SHP77 (cell line): Measurements from ENCODE around the gene MYO9B.

Experiments used
- DNase-seq, 2 experiments: peaks; one replicate each; lab custom pipeline; 2025; lab: John Stamatoyannopoulos, UW

MYO9B gene

GRCh38 chr19:17060802-17061201, 14.8 kb upstream of the MYO9B start:
- DNase-seq: no peak

- DNase-seq: no peak
Observed at GRCh38 chr19:17061205-17061604, 14.4 kb upstream of the MYO9B start.

GRCh38 chr19:17061691-17062090, 13.9 kb upstream of the MYO9B start:
- DNase-seq: no peak

- no peak for DNase-seq
Observed at GRCh38 chr19:17063428-17063827, 12.1 kb upstream of the MYO9B start.

GRCh38 chr19:17069193-17069592, 6.4 kb upstream of the MYO9B start:
- no peak for DNase-seq

- no peak for DNase-seq
Observed at GRCh38 chr19:17070421-17070820, 5.2 kb upstream of the MYO9B start.

GRCh38 chr19:17070912-17071311, 4.7 kb upstream of the MYO9B start:
- no peak for DNase-seq

GRCh38 chr19:17073869-17074633, 1.5 kb upstream of the MYO9B start:
- peak in 1 of 2 experiments; percentile 59 for DNase-seq

- no peak for DNase-seq
Observed at GRCh38 chr19:17074634-17075034, 943 bp upstream of the MYO9B start.

GRCh38 chr19:17075864-17076542, 426 bp downstream of the MYO9B start:
- no peak for DNase-seq

- no peak for DNase-seq
Observed at GRCh38 chr19:17076543-17076991, 990 bp downstream of the MYO9B start.

GRCh38 chr19:17077447-17078028, 2.0 kb downstream of the MYO9B start:
- no peak for DNase-seq

- no peak for DNase-seq
Observed at GRCh38 chr19:17078036-17078919, 2.7 kb downstream of the MYO9B start.

- DNase-seq: no peak
Observed at GRCh38 chr19:17078920-17079709, 3.5 kb downstream of the MYO9B start.

- DNase-seq: no peak
Observed at GRCh38 chr19:17079710-17080439, 4.3 kb downstream of the MYO9B start.

- DNase-seq: no peak
Observed at GRCh38 chr19:17080440-17080801, 4.8 kb downstream of the MYO9B start.

GRCh38 chr19:17081672-17082630, 6.4 kb downstream of the MYO9B start:
- DNase-seq: no peak

GRCh38 chr19:17086120-17086519, 10.5 kb downstream of the MYO9B start:
- no peak for DNase-seq

- no peak for DNase-seq
Observed at GRCh38 chr19:17086834-17087233, 11.3 kb downstream of the MYO9B start.

- DNase-seq: no peak
Observed at GRCh38 chr19:17088552-17088951, 13.0 kb downstream of the MYO9B start.
